IMR-90 (cell line): ENCODE results near the gene ACVR1. TPM values are rescaled to one million over a fixed set of nuclear protein-coding genes. Genes with fewer than 3 reads are reported as not detected.
A peak's percentile ranks its signal among the peaks of the same experiment; 100 is the strongest.

ENCODE experiments used
- ATAC-seq: fragments of 200-7000 bp; cut with Tn5 transposase; 2 replicates; pipeline ENCODE4 v1.9.1; 2020; ENCODE audit warnings: low read depth, mild to moderate bottlenecking, moderate library complexity
- BruUV-seq: library from RNA; stranded (reverse); fragments of 400-500 nt; replicated peaks from 2 replicates; lab custom pipeline; 2021; lab: Mats Ljungman, UMichigan
- CTCF ChIA-PET: fragments of 300-600 bp; formaldehyde crosslinking; extraction: SDS; loops from one replicate; lab custom pipeline; 2021; ENCODE audit warnings: antibody characterized with exemption; lab: Yijun Ruan, JAX
- POLR2A ChIA-PET: fragments of 300-600 bp; sonication (Branson Sonifier 250); formaldehyde crosslinking; loops from one replicate; lab custom pipeline; 2022; ENCODE audit warnings: antibody characterized with exemption; ENCODE audit not compliant: unreplicated experiment; lab: Charles Lee
- DNase-seq: peaks from one replicate; pipeline ENCODE4 v3.0.0; 2013
- H2AFZ ChIP-seq: replicated peaks from 2 replicates; pipeline ENCODE3; 2013; ENCODE audit warnings: low read length, mild to moderate bottlenecking; ENCODE audit not compliant: poor library complexity
- H2AK5ac ChIP-seq: 2 replicates; pipeline ENCODE4 v1.6.1; 2013; ENCODE audit warnings: low read depth, low read length, inconsistent platforms
- H2AK9ac ChIP-seq: replicated peaks from 2 replicates; pipeline ENCODE3; 2013; ENCODE audit warnings: mild to moderate bottlenecking, low read depth, low read length, moderate library complexity; ENCODE audit not compliant: poor library complexity
- H2BK120ac ChIP-seq: 2 replicates; pipeline ENCODE4 v1.6.1; 2013; ENCODE audit warnings: low read depth, low read length, inconsistent platforms
- H2BK15ac ChIP-seq: 3 replicates; pipeline ENCODE4 v1.6.1; 2013; ENCODE audit warnings: low read depth, low read length, inconsistent platforms
- H2BK20ac ChIP-seq: 2 replicates; pipeline ENCODE4 v1.6.1; 2013; ENCODE audit warnings: low read depth, mild to moderate bottlenecking, inconsistent platforms, low read length, moderate library complexity
- H2BK5ac ChIP-seq: 2 replicates; pipeline ENCODE4 v1.6.1; 2013; ENCODE audit warnings: mild to moderate bottlenecking, low read depth, low read length, inconsistent platforms; ENCODE audit not compliant: poor library complexity, severe bottlenecking
- H3K14ac ChIP-seq: replicated peaks from 2 replicates; pipeline ENCODE4 v1.6.1; 2013; ENCODE audit warnings: low read depth, low read length, inconsistent platforms
- H3K18ac ChIP-seq: 2 replicates; pipeline ENCODE4 v1.6.1; 2013; ENCODE audit warnings: low read depth, low read length, control low read depth
- H3K23ac ChIP-seq: 2 replicates; pipeline ENCODE4 v1.6.1; 2013; ENCODE audit warnings: low read depth, low read length, inconsistent platforms
- H3K27ac ChIP-seq: 2 replicates; pipeline ENCODE4 v1.5.1; 2013; ENCODE audit warnings: mild to moderate bottlenecking, control low read depth, low read length; ENCODE audit not compliant: insufficient read depth
- H3K27me3 ChIP-seq: 2 replicates; pipeline ENCODE4 v1.6.1; 2013; ENCODE audit warnings: low read length; ENCODE audit not compliant: control insufficient read depth, insufficient read depth
- H3K36me3 ChIP-seq: 2 replicates; pipeline ENCODE4 v1.6.1; 2013; ENCODE audit warnings: low read length, mixed read lengths; ENCODE audit not compliant: control insufficient read depth, insufficient read depth
- H3K4ac ChIP-seq: 2 replicates; pipeline ENCODE4 v1.6.1; 2013; ENCODE audit warnings: low read depth, low read length, inconsistent platforms
- H3K4me1 ChIP-seq: 2 replicates; pipeline ENCODE4 v1.6.1; 2013; ENCODE audit warnings: low read length, mixed read lengths; ENCODE audit not compliant: control insufficient read depth, insufficient read depth
- H3K4me2 ChIP-seq: 2 replicates; pipeline ENCODE4 v1.6.1; 2013; ENCODE audit warnings: low read depth, mild to moderate bottlenecking, control low read depth, low read length, moderate library complexity
- H3K4me3 ChIP-seq: 2 replicates; pipeline ENCODE4 v1.5.1; 2013; ENCODE audit warnings: low read depth, mild to moderate bottlenecking, control low read depth, low read length, moderate library complexity; ENCODE audit not compliant: insufficient read depth
- H3K56ac ChIP-seq: 2 replicates; pipeline ENCODE4 v1.6.1; 2013; ENCODE audit warnings: low read length, inconsistent platforms; ENCODE audit not compliant: insufficient read depth; ENCODE audit errors: extremely low read depth
- H3K79me1 ChIP-seq, 2 experiments: 2 replicates each; pipeline ENCODE4 v1.6.1; 2013; ENCODE audit warnings: low read length in 2 of 2, inconsistent platforms in 1 of 2, low read depth in 1 of 2
- H3K9ac ChIP-seq: 2 replicates; pipeline ENCODE4 v1.6.1; 2013; ENCODE audit warnings: low read depth, low read length, control low read depth
- H3K9me1 ChIP-seq: 2 replicates; pipeline ENCODE4 v1.6.1; 2013; ENCODE audit warnings: low read length, inconsistent platforms; ENCODE audit not compliant: insufficient read depth
- H3K9me3 ChIP-seq: 2 replicates; pipeline ENCODE4 v1.6.1; 2013; ENCODE audit warnings: low read length; ENCODE audit not compliant: control insufficient read depth, insufficient read depth
- H4K20me1 ChIP-seq: 2 replicates; pipeline ENCODE4 v1.6.1; 2013; ENCODE audit warnings: low read length, inconsistent platforms; ENCODE audit not compliant: insufficient read depth
- H4K5ac ChIP-seq: 2 replicates; pipeline ENCODE4 v1.6.1; 2013; ENCODE audit warnings: mild to moderate bottlenecking, low read depth, low read length, control low read depth
- H4K8ac ChIP-seq, 2 experiments: 2 replicates each; pipeline ENCODE4 v1.6.1; 2013; ENCODE audit warnings: low read depth in 2 of 2, low read length in 2 of 2, control low read depth in 1 of 2, inconsistent platforms in 1 of 2
- H4K91ac ChIP-seq: 2 replicates; pipeline ENCODE4 v1.6.1; 2013; ENCODE audit warnings: low read depth, low read length, inconsistent platforms; ENCODE audit not compliant: insufficient read depth
- BHLHE40 ChIP-seq: fragments of 150-350 bp; IDR thresholded peaks from 2 replicates; pipeline ENCODE4 v1.6.1; 2016; ENCODE audit warnings: mild to moderate bottlenecking, low read depth, low read length
- CEBPB ChIP-seq: IDR thresholded peaks from 2 replicates; pipeline ENCODE4 v1.6.1; 2012; ENCODE audit warnings: low read depth, low read length, improper control_type of control experiment
- CTCF ChIP-seq: conservative IDR thresholded peaks from 2 replicates; pipeline ENCODE4 v1.5.1; 2012; ENCODE audit warnings: mild to moderate bottlenecking, low read depth, low read length, improper control_type of control experiment
- ELK1 ChIP-seq: fragments of 150-350 bp; IDR thresholded peaks from 2 replicates; pipeline ENCODE4 v1.6.1; 2016; ENCODE audit warnings: low read depth, mild to moderate bottlenecking, low read length, moderate library complexity, borderline replicate concordance
- FOS ChIP-seq: fragments of 150-350 bp; IDR thresholded peaks from 2 replicates; pipeline ENCODE4 v1.6.1; 2016; ENCODE audit warnings: low read depth, low read length
- MAFK ChIP-seq: IDR thresholded peaks from 2 replicates; pipeline ENCODE4 v1.6.1; 2012; ENCODE audit warnings: low read depth, low read length, improper control_type of control experiment
- MXI1 ChIP-seq: IDR thresholded peaks from 2 replicates; pipeline ENCODE4 v1.6.1; 2012; ENCODE audit warnings: low read depth, mild to moderate bottlenecking, low read length, moderate library complexity, borderline replicate concordance
- POLR2A ChIP-seq: IDR thresholded peaks from 2 replicates; pipeline ENCODE4 v1.6.1; 2012; ENCODE audit warnings: mild to moderate bottlenecking, low read depth, low read length
- RAD21 ChIP-seq: IDR thresholded peaks from 2 replicates; pipeline ENCODE4 v1.6.1; 2012; ENCODE audit warnings: low read length, improper control_type of control experiment
- RCOR1 ChIP-seq: IDR thresholded peaks from 2 replicates; pipeline ENCODE4 v1.6.1; 2012; ENCODE audit warnings: mild to moderate bottlenecking, low read length, improper control_type of control experiment; ENCODE audit not compliant: insufficient replicate concordance
- SMC3 ChIP-seq: fragments of 150-350 bp; IDR thresholded peaks from 2 replicates; pipeline ENCODE4 v1.6.1; 2016; ENCODE audit warnings: low read depth, mild to moderate bottlenecking, antibody characterized with exemption, low read length, moderate library complexity
- USF2 ChIP-seq: fragments of 150-350 bp; IDR thresholded peaks from 2 replicates; pipeline ENCODE4 v1.6.1; 2017; ENCODE audit warnings: mild to moderate bottlenecking, antibody characterized with exemption, low read length, low read depth
- whole genome bisulfite sequencing, 2 experiments: methylation state at CpG; one replicate each; pipeline versions ENCODE4 v1.1.5 to v1.1.7; 2013; ENCODE audit warnings: missing lambda C conversion rate in 2 of 2; ENCODE audit not compliant: insufficient read length in 1 of 2; ENCODE audit errors: extremely low coverage in 2 of 2; 5-methylcytosine and 5-hydroxymethylcytosine counted together
- dilution Hi-C: fragments of 300-500 bp; cut with HindIII; formaldehyde crosslinking; loops from one replicate; pipeline ENCODE4 v1.14.3; 2018; ENCODE audit warnings: low sequenced_read_pairs; ENCODE audit not compliant: unreplicated experiment
- in situ Hi-C: fragments of 300-500 bp; cut with MboI; formaldehyde crosslinking; loops from 3 replicates; pipeline ENCODE4 v1.14.3; 2019; ENCODE audit warnings: low sequenced_read_pairs, inconsistent platforms, mixed read lengths
- intact Hi-C: fragments of 100-400 bp; cut with micrococcal nuclease; formaldehyde crosslinking; loops from 2 replicates; pipeline ENCODE4 v1.10.0; 2022
- polyA plus RNA-seq, 3 experiments: library from polyadenylated mRNA; depleted of rRNA; stranded (reverse); fragments of >200 nt; gene quantifications; 2 replicates each; pipeline ENCODE4 v1.2.3, GENCODE V29; 2012; ENCODE audit warnings: low replicate concordance in 1 of 3
- total RNA-seq: library from RNA; depleted of rRNA; stranded (reverse); fragments of >200 nt; gene quantifications from 2 replicates; pipeline ENCODE4 v1.2.3, GENCODE V29; 2012

The ACVR1 gene
- total and polyA plus RNA-seq, 2 of the 4 experiments (the other 2 are of a cell fraction) = 21.1 to 40.8 TPM

- ChIA-PET CTCF (interaction anchor here (1.6 kb wide), 1 partner anchor 27 kb away, joined by 6 read pairs; the partner anchor contains the start of gene ACVR1), POLR2A (no interaction called here)
- Histone ChIP-seq H4K91ac (no peak overlapping the region), H3K27me3 (no peaks in the 10 kb centered on the region), H3K4me3 (no peak overlapping the region), H4K20me1 (0 out of 2 replicates have a peak, but pooled peaks cover 3% of the 10 kb centered on the region), H3K27ac (no peak overlapping the region), H3K9me1 (peaks cover 10% of the 10 kb centered on the region; the same call in 1 of the 2 replicates), H3K4ac (no peak overlapping the region), H4K8ac (no peak overlapping the region), H3K79me1 (peaks cover 39 to 69% of the 10 kb centered on the region in 2 experiments), H3K56ac (no peak overlapping the region), H3K9me3 (no peaks in the 10 kb centered on the region), H3K36me3 (no peaks in the 10 kb centered on the region; the same call in 1 of the 2 replicates), H2AK5ac (no peak overlapping the region), H2AK9ac (no peak overlapping the region), H3K23ac (0 out of 2 replicates have a peak overlapping the region, but pooled peaks have one; percentile 24), H2BK20ac (no peak overlapping the region), H2BK120ac (no peak overlapping the region), H3K4me2 (no peak overlapping the region), H3K14ac (peak overlapping the region; percentile 17; the same call in 1 of the 2 replicates), H3K4me1 (peaks cover 2% of the 10 kb centered on the region; the same call in 1 of the 2 replicates), H3K18ac (no peak overlapping the region), H2BK5ac (no peak overlapping the region), H2AFZ (no peak overlapping the region), H2BK15ac (no peak overlapping the region), H3K9ac (no peak overlapping the region), H4K5ac (no peak overlapping the region)
- intact Hi-C loops (no loop called here), dilution Hi-C loops (no loop called here), in situ Hi-C loops (no loop called here)
- no CpG with 5 or more reads among the region's 2 CpGs for WGBS, 2 experiments
- no TSS peak for BruUV-seq
- ATAC-seq = no peak
- TF ChIP-seq USF2 (no peak), SMC3 (no peak), BHLHE40 (no peak), CTCF (no peak), CEBPB (no peak), MAFK (no peak), RAD21 (no peak), RCOR1 (no peak), MXI1 (no peak), ELK1 (no peak), POLR2A (no peak), FOS (no peak)
- DNase-seq = no peak
These were observed 26.5 kb downstream of the ACVR1 start for GRCh38 chr2:157849591-157849990.
